ENCODE data around the gene ZNF202.

ZNF202 gene

DNA sequence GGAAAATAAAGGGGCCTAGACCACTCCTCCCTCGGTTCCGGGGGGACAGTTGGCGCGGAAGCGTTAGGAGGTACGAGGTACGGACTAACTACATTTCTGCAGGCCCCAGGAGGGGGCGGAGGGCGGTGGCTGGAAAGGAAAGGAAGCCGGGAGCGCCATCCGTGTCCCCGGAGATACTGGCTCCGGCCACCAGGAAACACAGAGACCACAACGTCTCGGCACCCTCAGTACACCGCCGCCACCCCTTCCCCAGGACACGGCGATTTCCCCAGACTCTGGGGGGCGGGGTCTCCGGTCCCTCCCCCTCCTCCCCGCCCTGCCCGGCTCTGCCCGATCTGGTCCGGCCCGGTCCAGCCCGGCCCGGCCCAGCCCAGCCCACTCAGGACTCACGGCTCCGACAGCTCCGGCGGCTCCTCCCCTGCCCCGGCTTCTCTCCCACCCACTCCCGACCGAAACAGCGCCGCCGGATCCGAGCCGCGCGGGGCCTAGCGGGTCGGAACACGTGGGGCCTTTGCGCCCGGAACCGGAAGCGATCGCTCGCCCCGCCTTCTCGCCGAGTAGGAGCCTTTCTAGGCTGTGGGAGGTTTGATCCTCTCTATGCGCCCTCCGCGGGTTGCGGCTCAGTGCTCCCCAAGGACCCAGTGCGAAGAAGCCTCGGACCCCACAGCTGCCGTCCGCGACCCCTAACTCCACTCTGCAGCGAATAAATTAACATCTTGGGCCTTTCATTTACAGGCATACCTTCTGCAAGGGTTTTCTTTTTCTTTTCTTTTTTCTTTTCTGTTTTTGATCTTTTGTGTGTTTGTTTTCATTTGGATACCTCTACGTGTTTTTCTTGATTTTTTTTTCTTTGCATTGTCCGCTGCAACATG is at the start of gene ZNF202:
TSS of gene ZNF202 (minus strand) at position 502 of the 872 bp plus-strand sequence. CDS start 10,772 bp downstream, outside the sequence.
- Histone ChIP-seq H3K9me3 (ENCODE audit: insufficient read depth, low read depth, low read length) (peaks cover 24% of the 10 kb centered on the region), H3K4me1 (ENCODE audit: insufficient read depth, low read length) (peaks cover 39% of the 10 kb centered on the region), H3K9ac (ENCODE audit: low read depth, low read length) (peak within 1 kb of the TSS; percentile 92), H3K27ac (ENCODE audit: low read length) (peak within 1 kb of the TSS; percentile 85), H3K27me3 (ENCODE audit: insufficient read depth, low read length) (no peaks in the 10 kb centered on the region), H3K36me3 (ENCODE audit: insufficient read depth, low read depth, low read length) (peaks cover 39% of the 10 kb centered on the region), H3K4me3 (ENCODE audit: low read length) (peak within 1 kb of the TSS; percentile 82)

GRCh38 chr11:123783536-123783935 is 42.1 kb upstream of the ZNF202 start:
- H3K4me3 ChIP-seq (ENCODE audit: low read length) = no peak overlapping the region
- H3K36me3 ChIP-seq (ENCODE audit: insufficient read depth, low read depth, low read length) = no peaks in the 10 kb centered on the region
- no peaks in the 10 kb centered on the region for H3K27me3 ChIP-seq (ENCODE audit: insufficient read depth, low read length)
- H3K9me3 ChIP-seq (ENCODE audit: insufficient read depth, low read depth, low read length) = peaks cover 12% of the 10 kb centered on the region; the same call in 1 of the 2 replicates
- peaks cover 18% of the 10 kb centered on the region; the same call in 1 of the 2 replicates for H3K4me1 ChIP-seq (ENCODE audit: insufficient read depth, low read length)
- no peak overlapping the region for H3K27ac ChIP-seq (ENCODE audit: low read length)
- no peak overlapping the region for H3K9ac ChIP-seq (ENCODE audit: low read depth, low read length)

DNA sequence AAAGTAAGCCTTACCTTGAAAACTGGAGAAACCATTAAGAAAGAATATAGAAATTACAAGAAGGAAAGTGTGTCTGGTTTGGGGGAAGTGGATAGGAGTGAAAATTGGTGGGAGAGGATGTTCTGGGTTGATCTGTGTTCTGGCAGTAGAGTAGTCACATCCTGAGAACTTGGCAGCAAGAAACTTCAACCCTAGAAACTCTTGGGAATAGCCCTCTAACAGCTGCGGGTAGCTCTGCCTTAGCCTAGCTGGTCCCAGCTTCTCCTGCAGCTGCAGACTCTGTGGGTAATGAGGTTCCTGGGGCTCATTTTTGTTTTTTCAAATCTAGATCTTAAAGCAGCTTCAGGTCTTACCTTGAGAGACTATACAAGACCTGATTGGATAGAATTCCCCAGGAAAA is 37.1 kb upstream of the ZNF202 start:
- H3K4me1 ChIP-seq (ENCODE audit: insufficient read depth, low read length) = peaks cover 55% of the 10 kb centered on the region; the same call in 1 of the 2 replicates
- peak overlapping the region; percentile 49 for H3K27ac ChIP-seq (ENCODE audit: low read length)
- no peak overlapping the region for H3K9ac ChIP-seq (ENCODE audit: low read depth, low read length)

GRCh38 chr11:123775715-123776549 is 34.5 kb upstream of the ZNF202 start:
- Histone ChIP-seq H3K27me3 (ENCODE audit: insufficient read depth, low read length) (no peaks in the 10 kb centered on the region), H3K9ac (ENCODE audit: low read depth, low read length) (peak overlapping the region; percentile 67; the same call in 1 of the 2 replicates), H3K36me3 (ENCODE audit: insufficient read depth, low read depth, low read length) (no peaks in the 10 kb centered on the region), H3K4me3 (ENCODE audit: low read length) (peak overlapping the region; percentile 4; the same call in 1 of the 2 replicates), H3K4me1 (ENCODE audit: insufficient read depth, low read length) (peaks cover 52% of the 10 kb centered on the region; the same call in 1 of the 2 replicates), H3K9me3 (ENCODE audit: insufficient read depth, low read depth, low read length) (no peaks in the 10 kb centered on the region), H3K27ac (ENCODE audit: low read length) (peak overlapping the region; percentile 70)

More for the DNA sequence above, 37.1 kb upstream of the ZNF202 start:
- no peak overlapping the region for H3K4me3 ChIP-seq (ENCODE audit: low read length)
- 0 out of 2 replicates have a peak, but pooled peaks cover 2% of the 10 kb centered on the region for H3K9me3 ChIP-seq (ENCODE audit: insufficient read depth, low read depth, low read length)
- H3K36me3 ChIP-seq (ENCODE audit: insufficient read depth, low read depth, low read length) = no peaks in the 10 kb centered on the region
- H3K27me3 ChIP-seq (ENCODE audit: insufficient read depth, low read length) = no peaks in the 10 kb centered on the region

- H3K9me3 ChIP-seq (ENCODE audit: insufficient read depth, low read depth, low read length) = no peaks in the 10 kb centered on the region
These were observed 33.8 kb upstream of the ZNF202 start for GRCh38 chr11:123775289-123775688.

GRCh38 chr11:123773959-123774358 is 32.5 kb upstream of the ZNF202 start:
- H3K36me3 ChIP-seq (ENCODE audit: insufficient read depth, low read depth, low read length) = no peaks in the 10 kb centered on the region
- H3K4me3 ChIP-seq (ENCODE audit: low read length) = no peak overlapping the region
- H3K4me1 ChIP-seq (ENCODE audit: insufficient read depth, low read length) = peaks cover 45% of the 10 kb centered on the region; the same call in 1 of the 2 replicates
- H3K9me3 ChIP-seq (ENCODE audit: insufficient read depth, low read depth, low read length) = no peaks in the 10 kb centered on the region
- peak overlapping the region; percentile 57; the same call in 1 of the 2 replicates for H3K9ac ChIP-seq (ENCODE audit: low read depth, low read length)
- no peaks in the 10 kb centered on the region for H3K27me3 ChIP-seq (ENCODE audit: insufficient read depth, low read length)
- H3K27ac ChIP-seq (ENCODE audit: low read length) = peak overlapping the region; percentile 92

More at GRCh38 chr11:123775289-123775688, 33.8 kb upstream of the ZNF202 start:
- H3K4me3 ChIP-seq (ENCODE audit: low read length) = peak overlapping the region; percentile 4; the same call in 1 of the 2 replicates
- no peaks in the 10 kb centered on the region for H3K27me3 ChIP-seq (ENCODE audit: insufficient read depth, low read length)
- H3K4me1 ChIP-seq (ENCODE audit: insufficient read depth, low read length) = peaks cover 49% of the 10 kb centered on the region; the same call in 1 of the 2 replicates
- peak overlapping the region; percentile 67; the same call in 1 of the 2 replicates for H3K9ac ChIP-seq (ENCODE audit: low read depth, low read length)
- H3K27ac ChIP-seq (ENCODE audit: low read length) = peak overlapping the region; percentile 92
- no peaks in the 10 kb centered on the region for H3K36me3 ChIP-seq (ENCODE audit: insufficient read depth, low read depth, low read length)

- Histone ChIP-seq H3K36me3 (ENCODE audit: insufficient read depth, low read depth, low read length) (no peaks in the 10 kb centered on the region), H3K9me3 (ENCODE audit: insufficient read depth, low read depth, low read length) (no peaks in the 10 kb centered on the region), H3K4me1 (ENCODE audit: insufficient read depth, low read length) (peaks cover 39% of the 10 kb centered on the region; the same call in 1 of the 2 replicates), H3K4me3 (ENCODE audit: low read length) (no peak overlapping the region), H3K27me3 (ENCODE audit: insufficient read depth, low read length) (no peaks in the 10 kb centered on the region), H3K27ac (ENCODE audit: low read length) (no peak overlapping the region), H3K9ac (ENCODE audit: low read depth, low read length) (no peak overlapping the region)
These were observed 31.6 kb upstream of the ZNF202 start for GRCh38 chr11:123773026-123773425.

DNA sequence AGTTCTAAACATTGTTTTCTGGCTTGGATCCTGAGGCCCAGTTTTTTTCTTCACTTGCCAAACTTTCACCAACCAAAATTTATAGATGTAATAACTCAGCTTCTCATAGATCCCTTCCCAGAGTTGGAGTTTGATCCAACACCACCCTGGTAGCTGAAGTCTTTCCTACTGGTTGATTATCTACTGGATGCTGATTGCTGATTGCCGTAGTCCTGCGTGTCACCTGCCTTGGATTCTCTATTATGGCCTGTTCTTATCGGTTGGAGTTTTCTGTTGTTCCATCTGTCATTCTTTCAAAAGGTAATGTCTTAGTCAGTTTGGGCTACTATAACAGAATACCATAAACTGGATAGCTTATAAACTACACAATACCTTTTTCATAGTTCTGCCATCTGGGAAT is 30.2 kb upstream of the ZNF202 start:
- Histone ChIP-seq H3K4me3 (ENCODE audit: low read length) (no peak overlapping the region), H3K9me3 (ENCODE audit: insufficient read depth, low read depth, low read length) (no peaks in the 10 kb centered on the region), H3K36me3 (ENCODE audit: insufficient read depth, low read depth, low read length) (no peaks in the 10 kb centered on the region)

DNA sequence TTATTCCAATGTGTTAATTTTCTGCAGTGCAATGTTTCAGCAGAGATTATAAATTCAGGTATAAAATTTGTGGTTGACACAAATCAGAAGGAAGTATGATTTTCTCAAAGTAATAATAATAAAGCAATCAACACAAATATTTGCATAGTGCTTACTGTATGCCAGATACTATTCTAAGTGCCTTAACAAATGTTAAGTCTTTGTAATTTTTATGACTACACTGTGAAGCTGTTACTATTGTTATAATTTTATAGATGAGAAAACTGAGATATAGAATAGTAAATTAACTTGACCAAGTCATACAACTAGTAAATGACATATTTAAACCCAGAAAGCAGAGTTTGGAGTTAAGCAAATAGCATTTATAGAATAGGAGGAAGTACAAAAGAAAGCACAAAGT is 29.3 kb upstream of the ZNF202 start:
- Histone ChIP-seq H3K4me1 (ENCODE audit: insufficient read depth, low read length) (peaks cover 18% of the 10 kb centered on the region; the same call in 1 of the 2 replicates), H3K9ac (ENCODE audit: low read depth, low read length) (no peak overlapping the region), H3K27ac (ENCODE audit: low read length) (no peak overlapping the region), H3K36me3 (ENCODE audit: insufficient read depth, low read depth, low read length) (no peaks in the 10 kb centered on the region), H3K4me3 (ENCODE audit: low read length) (no peak overlapping the region), H3K27me3 (ENCODE audit: insufficient read depth, low read length) (no peaks in the 10 kb centered on the region), H3K9me3 (ENCODE audit: insufficient read depth, low read depth, low read length) (no peaks in the 10 kb centered on the region)

More for the DNA sequence above, 30.2 kb upstream of the ZNF202 start:
- H3K27ac ChIP-seq (ENCODE audit: low read length) = no peak overlapping the region
- H3K4me1 ChIP-seq (ENCODE audit: insufficient read depth, low read length) = peaks cover 26% of the 10 kb centered on the region; the same call in 1 of the 2 replicates
- no peak overlapping the region for H3K9ac ChIP-seq (ENCODE audit: low read depth, low read length)
- H3K27me3 ChIP-seq (ENCODE audit: insufficient read depth, low read length) = no peaks in the 10 kb centered on the region

GRCh38 chr11:123765601-123766000 is 24.1 kb upstream of the ZNF202 start:
- Histone ChIP-seq H3K4me1 (ENCODE audit: insufficient read depth, low read length) (no peaks in the 10 kb centered on the region), H3K27me3 (ENCODE audit: insufficient read depth, low read length) (no peaks in the 10 kb centered on the region), H3K9ac (ENCODE audit: low read depth, low read length) (no peak overlapping the region), H3K9me3 (ENCODE audit: insufficient read depth, low read depth, low read length) (peaks cover 16% of the 10 kb centered on the region; the same call in 1 of the 2 replicates), H3K27ac (ENCODE audit: low read length) (no peak overlapping the region), H3K4me3 (ENCODE audit: low read length) (no peak overlapping the region), H3K36me3 (ENCODE audit: insufficient read depth, low read depth, low read length) (no peaks in the 10 kb centered on the region)

- no peaks in the 10 kb centered on the region for H3K27me3 ChIP-seq (ENCODE audit: insufficient read depth, low read length)
- H3K9me3 ChIP-seq (ENCODE audit: insufficient read depth, low read depth, low read length) = peaks cover 16% of the 10 kb centered on the region; the same call in 1 of the 2 replicates
- H3K36me3 ChIP-seq (ENCODE audit: insufficient read depth, low read depth, low read length) = no peaks in the 10 kb centered on the region
- H3K4me3 ChIP-seq (ENCODE audit: low read length) = no peak overlapping the region
- no peak overlapping the region for H3K27ac ChIP-seq (ENCODE audit: low read length)
- no peaks in the 10 kb centered on the region for H3K4me1 ChIP-seq (ENCODE audit: insufficient read depth, low read length)
- no peak overlapping the region for H3K9ac ChIP-seq (ENCODE audit: low read depth, low read length)
These were observed 21.0 kb upstream of the ZNF202 start for GRCh38 chr11:123762422-123762821.

Measured in iPS-20b (cell line).